A673 (cell line): ENCODE measurements around the gene MED12L.

Source experiments
- EZH2 ChIP-seq: fragments of 200-600 bp; sonication (generic); IDR thresholded peaks from 2 replicates; pipeline ENCODE4 v1.6.1; 2017; ENCODE audit warnings: borderline replicate concordance, low read depth, mild to moderate bottlenecking, mixed read lengths, antibody characterized with exemption, low read length; ENCODE audit not compliant: poor library complexity, severe bottlenecking
- TF ChIP-seq, protein P1 (sequence below): fragments of 300-800, 200-600 bp; sonication (generic); conservative IDR thresholded peaks from 2 replicates; pipeline ENCODE4 v1.5.1; 2017; ENCODE audit warnings: low read depth, mild to moderate bottlenecking, antibody characterized with exemption, low read length, moderate library complexity, mixed read lengths

DNA sequence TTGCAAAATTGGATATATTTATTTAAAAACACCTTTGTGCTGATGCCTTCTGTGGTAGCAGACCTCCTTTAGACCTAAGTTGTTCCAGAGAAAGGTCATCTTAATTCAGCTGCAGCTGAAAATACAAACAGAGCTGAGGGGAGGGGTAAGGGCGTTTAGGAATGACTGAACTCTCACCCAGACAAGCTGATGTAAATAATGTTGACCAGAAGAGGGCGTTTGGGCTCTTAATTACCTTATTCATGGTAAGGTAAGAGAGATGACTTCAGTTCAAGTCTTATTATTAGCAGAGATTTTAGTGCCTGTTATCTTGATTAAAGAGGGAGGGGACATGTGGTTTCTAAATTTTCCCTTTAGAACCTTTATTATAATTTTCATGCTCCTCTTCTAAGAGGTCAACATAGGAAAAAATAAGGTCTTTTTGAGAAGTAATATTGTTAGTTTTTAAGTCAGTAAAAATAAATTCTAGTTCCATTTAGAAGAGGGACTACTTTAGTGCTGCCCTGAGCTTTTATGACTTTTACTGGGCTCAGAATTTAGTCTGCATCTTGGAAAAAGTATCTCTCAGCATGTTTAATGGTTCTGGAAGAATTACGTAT lies 71.3 kb downstream of the MED12L start:
- no peak for TF ChIP-seq EZH2
- TF ChIP-seq, protein P1, sequence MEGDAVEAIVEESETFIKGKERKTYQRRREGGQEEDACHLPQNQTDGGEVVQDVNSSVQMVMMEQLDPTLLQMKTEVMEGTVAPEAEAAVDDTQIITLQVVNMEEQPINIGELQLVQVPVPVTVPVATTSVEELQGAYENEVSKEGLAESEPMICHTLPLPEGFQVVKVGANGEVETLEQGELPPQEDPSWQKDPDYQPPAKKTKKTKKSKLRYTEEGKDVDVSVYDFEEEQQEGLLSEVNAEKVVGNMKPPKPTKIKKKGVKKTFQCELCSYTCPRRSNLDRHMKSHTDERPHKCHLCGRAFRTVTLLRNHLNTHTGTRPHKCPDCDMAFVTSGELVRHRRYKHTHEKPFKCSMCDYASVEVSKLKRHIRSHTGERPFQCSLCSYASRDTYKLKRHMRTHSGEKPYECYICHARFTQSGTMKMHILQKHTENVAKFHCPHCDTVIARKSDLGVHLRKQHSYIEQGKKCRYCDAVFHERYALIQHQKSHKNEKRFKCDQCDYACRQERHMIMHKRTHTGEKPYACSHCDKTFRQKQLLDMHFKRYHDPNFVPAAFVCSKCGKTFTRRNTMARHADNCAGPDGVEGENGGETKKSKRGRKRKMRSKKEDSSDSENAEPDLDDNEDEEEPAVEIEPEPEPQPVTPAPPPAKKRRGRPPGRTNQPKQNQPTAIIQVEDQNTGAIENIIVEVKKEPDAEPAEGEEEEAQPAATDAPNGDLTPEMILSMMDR, result peak; percentile 73
